Fibroblast of skin of scalp (primary cell): Measurements from ENCODE around the gene PATJ.

Experiments
- DNase-seq: peaks from one replicate; pipeline ENCODE4 v3.0.0-alpha.2; 2013

Gene PATJ

GRCh38 chr1:62058956-62059355 lies 316.7 kb downstream of the PATJ start:
- no peak for DNase-seq

DNA sequence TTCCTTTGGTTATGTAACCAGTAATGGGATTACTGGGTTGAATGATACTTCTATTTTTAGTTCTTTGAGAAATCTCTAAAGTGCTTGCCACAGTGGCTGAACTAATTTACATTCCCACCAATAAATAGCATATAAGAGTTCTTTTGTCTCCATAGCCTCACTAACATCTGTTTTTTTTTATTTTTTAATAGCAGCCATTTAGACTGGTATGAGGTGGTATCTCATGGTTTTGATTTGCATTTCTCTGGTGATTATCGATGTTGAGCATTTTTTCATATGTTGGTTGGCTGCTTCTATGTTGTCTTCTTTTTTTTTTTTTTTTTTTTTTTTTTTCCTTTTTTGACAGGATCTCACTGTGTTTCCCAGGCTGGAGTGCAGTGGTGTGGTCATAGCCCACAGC lies 319.8 kb downstream of the PATJ start:
- DNase-seq: no peak

DNA sequence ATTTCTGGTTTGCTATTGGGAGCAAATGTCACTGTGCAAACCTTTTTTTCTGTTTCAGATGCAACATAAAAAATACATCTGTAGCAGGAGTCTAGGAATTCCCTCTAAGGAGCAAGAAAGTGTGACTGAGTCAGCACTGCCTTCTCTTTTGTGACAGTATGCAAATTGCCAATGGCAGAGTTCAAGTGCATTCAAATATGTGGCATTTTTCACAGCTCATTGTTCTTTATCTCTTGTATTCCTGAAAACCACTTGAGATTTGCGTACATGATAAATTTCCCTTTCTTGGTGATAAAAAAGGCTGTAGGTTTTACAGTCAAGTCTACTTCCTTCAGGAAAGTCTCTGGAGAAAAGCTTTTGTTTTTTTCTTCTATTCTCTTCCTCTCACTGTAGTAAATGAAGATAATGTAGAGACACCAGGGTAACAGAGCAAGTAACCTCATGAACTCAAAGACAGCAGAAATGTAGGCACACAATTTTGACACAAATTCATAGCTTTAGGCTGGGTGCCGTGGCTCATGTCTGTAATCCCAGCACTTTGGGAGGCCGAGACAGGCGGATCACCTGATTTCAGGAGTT lies 322.6 kb downstream of the PATJ start:
- DNase-seq: no peak

- no peak for DNase-seq
Measured at GRCh38 chr1:62066713-62067112, 324.4 kb downstream of the PATJ start.

- no peak for DNase-seq
Measured at GRCh38 chr1:62068416-62068843, 326.1 kb downstream of the PATJ start.

DNA sequence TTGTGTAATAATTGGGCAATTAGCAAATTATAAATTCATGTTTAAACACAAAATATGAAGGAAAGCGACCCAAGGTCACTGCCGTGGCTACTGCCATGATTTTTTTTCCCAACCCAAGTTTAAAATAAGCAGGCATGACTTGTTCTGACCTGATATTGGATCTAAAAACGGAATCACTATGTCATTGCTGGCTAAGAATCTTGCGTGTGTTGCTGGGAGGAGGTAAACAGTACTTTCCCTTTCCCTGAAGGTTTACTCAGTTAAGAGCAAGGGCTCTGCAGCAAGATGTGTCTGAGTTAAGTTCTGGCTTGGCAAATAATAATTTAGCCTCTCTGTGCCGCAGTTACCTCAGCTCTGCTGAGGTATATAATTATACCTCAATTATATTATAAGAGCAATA lies 326.7 kb downstream of the PATJ start:
- DNase-seq: no peak

- DNase-seq: no peak
Measured at GRCh38 chr1:62070384-62071011, 328.2 kb downstream of the PATJ start.

DNA sequence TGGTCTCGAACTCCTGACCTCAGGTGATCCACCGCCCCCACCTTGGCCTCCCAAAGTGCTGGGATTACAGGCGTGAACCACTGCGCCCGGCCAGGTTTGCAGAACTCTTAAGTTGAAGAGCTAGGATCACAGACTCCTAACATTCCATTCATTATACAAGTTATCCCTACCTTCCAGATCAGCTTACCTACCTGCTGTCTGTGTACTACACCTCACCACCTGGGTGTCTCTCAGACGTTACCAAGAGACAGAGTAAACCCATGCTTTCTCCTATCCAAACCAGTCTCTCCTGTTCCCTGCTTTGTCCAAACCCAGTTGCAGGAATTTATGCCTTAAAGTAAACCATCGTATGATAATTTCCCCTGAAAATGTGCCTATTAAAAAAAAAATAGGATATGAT lies 329.4 kb downstream of the PATJ start:
- DNase-seq: no peak

DNA sequence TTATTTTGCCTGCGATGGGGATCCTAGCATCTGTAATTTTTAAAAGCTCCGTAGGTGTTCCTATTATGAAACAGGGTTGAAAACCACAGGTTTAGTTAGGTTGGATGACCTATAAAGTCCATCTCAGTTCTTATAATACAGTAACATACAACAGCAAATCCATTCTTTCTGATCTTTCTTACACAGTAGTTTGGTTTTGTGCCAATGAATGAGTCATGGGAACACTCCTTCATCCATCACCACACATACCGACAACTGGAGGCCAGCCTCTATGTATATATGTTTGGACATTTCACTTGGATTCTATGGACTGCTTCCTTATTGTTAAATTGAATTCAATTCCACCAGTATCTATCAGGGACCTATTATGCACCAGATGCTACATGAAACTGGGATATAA lies 334.0 kb downstream of the PATJ start:
- peak; percentile 78 for DNase-seq

DNA sequence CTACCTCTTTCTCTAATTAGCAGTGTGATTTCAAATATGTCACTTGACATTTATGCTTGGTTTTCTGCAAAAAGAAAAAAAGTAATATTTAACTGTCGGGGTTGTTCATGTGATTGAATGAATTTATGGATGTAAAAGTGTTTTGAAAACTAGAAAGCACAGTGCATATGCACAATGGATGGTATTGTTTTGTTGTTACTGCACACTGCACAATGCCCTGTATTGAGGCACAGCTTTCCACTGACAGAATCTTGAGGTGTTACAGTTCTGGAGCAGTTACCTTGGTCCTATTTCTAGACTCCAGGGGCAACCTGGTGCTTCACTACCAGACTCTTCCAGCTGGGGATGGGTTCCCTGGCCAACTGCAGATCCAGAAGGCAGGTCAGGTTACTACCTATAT lies 335.5 kb downstream of the PATJ start:
- DNase-seq: no peak

DNA sequence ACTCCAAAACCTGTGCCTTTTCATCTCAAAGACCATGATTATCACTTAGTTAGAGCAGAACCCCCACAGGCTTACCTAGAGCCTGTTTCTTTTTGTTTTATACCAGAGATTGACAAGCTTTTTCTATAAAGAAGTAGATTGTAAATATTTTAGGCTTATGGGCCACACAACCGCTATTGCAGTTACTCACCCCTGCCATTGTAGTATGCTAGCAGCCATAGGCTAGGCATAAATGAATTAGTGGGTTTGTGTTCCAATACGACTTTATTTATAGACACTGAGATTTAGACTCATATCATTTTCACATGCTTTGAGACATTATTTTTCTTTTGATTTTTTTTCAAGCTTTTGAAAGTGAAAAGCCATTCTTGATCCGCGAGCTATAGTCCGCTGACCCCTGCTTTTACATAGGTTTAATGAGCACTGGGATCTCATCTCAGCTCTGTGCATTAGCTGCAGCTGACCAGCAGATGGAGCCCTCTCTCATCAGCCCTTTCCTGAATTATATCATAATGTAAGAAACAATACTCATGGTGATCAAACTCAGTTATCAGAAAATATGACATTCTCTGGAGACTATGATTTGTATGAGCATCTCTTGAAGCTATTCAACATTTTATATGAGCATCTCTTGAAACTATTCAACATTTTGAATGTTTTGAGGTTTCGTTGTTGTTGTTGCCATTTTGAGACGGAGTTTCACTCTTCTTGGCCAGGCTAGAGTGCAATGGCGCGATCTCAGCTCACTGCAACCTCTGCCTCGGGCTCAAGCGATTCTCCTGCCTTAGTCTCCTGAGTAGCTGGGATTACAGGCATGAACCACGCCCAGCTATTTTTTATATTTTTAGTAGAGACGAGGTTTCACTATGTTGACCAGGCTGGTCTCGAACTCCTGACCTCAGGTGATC lies 340.4 kb downstream of the PATJ start:
- DNase-seq: peak; percentile 43

DNA sequence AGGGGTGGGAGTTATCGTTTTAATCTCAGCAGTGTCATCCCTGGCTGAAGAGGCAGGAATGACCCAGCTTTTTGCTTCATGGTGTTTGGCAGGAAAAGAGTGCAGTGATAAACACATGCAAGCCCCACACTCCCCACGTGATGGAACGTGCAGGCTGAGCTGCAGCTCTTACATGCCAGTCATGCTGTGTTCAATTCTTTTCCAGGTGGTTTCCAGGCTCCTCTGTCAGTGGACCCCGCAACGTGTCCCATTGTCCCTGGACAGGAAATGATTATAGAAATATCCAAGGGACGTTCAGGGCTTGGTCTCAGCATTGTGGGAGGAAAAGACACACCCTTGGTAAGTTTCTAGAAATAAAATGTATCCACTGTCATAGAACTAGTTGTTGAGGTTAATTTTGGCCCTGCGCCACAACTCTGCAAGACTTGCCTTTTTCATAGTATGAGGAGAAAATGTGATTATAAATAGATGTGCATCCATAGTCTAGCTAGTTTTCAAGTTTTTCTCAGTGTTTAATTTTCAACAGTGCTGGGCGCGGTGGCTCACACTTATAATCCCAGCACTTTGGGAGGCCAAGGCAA lies 342.1 kb downstream of the PATJ start:
- DNase-seq: peak; percentile 22

- no peak for DNase-seq
Measured at GRCh38 chr1:62088439-62088838, 346.2 kb downstream of the PATJ start.

GRCh38 chr1:62089570-62089969 lies 347.3 kb downstream of the PATJ start:
- no peak for DNase-seq

DNA sequence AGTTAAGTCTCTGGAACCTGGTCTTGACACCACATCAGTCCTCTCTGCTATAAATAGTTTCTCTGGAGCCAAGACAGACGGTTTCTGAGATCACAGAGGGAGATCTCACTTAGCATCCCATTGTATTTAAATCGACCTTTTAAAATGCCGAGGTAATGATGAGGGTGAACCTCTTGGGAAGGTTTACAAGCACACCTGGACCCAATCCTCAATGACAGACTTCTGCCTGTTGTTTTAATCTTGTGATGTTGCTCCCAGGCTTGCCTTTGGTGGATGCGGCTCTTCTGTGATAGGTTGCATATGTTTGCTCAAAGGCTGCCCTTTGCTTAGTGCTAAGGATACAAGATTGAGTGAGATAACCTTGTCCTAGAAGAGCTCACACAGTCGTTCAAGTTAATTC lies 347.7 kb downstream of the PATJ start:
- DNase-seq: no peak

GRCh38 chr1:62092110-62092509 lies 349.8 kb downstream of the PATJ start:
- DNase-seq: no peak

DNA sequence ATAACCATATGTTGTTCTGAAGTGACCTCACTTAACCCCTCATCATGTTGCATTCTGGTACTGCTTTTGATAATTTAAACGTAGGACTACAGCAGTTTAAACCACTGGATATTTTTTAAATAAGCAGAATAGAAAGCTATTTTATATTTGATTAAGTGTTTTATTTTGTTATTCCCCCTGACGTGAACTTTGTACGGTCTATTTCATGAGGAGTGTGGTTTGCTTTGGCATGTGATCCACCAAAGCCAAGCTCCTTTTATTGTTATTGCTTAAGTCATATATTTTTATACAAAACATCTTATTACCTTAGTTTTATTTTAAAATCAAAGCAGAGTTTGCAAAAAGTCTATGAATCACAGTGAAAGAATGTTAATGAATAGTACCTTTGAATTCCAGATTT lies 351.0 kb downstream of the PATJ start:
- no peak for DNase-seq

GRCh38 chr1:62097464-62097863 lies 355.2 kb downstream of the PATJ start:
- no peak for DNase-seq

GRCh38 chr1:62100442-62100841 lies 358.2 kb downstream of the PATJ start:
- no peak for DNase-seq

- DNase-seq: no peak
Measured at GRCh38 chr1:62103846-62104245, 361.6 kb downstream of the PATJ start.

DNA sequence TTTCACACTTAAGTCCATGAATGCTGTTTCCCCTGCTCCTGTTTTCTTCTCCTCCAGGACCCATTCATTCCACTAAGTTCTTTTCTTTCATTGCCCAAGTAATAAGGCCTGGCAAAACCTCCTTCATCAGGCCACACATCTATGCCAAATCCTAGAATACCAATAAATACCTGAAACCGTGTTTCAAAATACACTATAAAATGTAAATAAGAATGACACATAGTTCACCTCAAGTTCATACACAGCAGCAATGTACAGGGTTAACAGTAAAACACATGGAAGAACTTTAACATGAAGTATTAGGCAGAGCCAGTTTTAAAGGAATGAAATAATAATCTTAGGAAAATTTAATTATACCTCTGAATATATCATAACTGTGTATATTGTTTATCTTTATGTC lies 365.6 kb downstream of the PATJ start:
- no peak for DNase-seq

DNA sequence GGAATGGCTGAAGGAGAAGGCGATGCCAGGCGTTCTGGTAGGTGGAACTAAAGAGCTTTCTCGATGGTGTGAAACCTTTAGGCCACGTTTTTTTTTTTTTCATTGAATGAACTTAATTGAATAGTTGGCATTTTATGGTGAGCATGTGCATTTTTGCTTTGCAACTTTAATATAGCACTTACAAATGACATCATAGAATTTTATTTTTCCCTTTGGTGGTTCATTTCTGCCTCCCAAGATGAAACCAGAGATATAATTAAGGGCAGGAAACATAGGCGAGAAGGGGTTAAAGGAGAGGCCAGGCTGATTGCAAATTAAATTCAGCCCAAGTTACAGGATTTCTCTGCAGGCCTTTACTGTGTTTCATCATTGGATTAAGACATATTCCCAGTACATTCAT lies 366.8 kb downstream of the PATJ start:
- no peak for DNase-seq

- no peak for DNase-seq
Measured at GRCh38 chr1:62110198-62110817, 368.0 kb downstream of the PATJ start.
